Measurements from ENCODE around the gene ETFDH.
"Not testable (repeated sequence)": the region's sequence is repeated elsewhere in the genome, so short reads cannot be mapped to it uniquely, and the experiment has no call there.

Gene ETFDH

DNA sequence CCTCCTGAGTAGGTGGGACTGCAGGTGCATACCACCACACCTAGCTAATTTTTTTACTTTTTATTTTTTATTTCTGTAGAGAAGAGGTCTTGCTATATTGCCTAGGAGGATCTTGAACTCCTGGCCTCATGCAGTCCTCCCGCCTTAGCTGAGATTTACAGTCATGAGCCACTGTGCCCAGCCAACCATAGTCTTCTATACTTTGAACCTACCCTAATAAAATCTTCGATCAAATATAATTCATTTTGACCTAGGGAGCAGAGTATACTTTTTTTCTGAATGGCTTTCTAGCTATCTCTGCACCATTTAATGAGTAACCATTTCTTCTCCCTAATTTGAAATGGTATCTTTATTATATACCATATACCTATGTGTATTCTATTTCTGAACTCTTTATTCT lies 6.7 kb downstream of the ETFDH start:
- DNase-seq (ENCODE audit: low read depth) = no peak

DNA sequence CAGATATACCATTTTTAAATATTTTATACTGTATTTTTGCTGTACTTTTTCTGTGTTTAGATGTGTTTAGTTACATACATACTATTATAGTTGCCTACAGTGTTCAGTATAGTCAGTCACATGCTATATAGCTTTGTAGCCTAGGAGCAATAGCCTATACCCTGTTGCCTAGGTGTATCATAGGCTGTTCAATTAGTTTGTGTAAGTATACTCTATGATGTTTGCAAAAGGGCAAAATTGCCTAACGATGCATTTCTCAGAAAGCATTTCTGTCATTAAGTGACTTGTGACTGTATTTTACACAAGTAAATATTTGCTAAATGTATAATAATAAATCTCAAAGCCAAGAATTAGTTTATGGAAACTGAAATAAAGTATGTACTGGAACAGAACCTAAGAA lies 9.5 kb downstream of the ETFDH start:
- no peak for DNase-seq (ENCODE audit: low read depth)

DNA sequence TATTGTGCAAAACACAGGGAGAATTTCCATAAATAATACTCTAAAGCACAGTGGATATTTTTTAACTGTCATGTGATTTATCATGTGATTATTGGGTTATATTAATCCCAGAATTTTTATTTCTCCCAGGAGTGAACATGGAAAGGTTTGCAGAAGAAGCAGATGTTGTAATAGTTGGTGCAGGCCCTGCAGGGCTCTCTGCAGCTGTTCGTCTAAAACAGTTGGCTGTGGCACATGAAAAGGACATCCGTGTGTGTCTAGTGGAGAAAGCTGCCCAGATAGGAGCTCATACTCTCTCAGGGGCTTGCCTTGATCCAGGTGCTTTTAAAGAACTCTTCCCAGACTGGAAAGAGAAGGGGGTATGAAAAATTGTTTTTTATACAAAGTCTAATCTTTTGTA lies 10.0 kb downstream of the ETFDH start:
- no peak for DNase-seq (ENCODE audit: low read depth)

- DNase-seq (ENCODE audit: low read depth) = no peak
Measured at GRCh38 chr4:158688813-158689212, 16.7 kb downstream of the ETFDH start.

DNA sequence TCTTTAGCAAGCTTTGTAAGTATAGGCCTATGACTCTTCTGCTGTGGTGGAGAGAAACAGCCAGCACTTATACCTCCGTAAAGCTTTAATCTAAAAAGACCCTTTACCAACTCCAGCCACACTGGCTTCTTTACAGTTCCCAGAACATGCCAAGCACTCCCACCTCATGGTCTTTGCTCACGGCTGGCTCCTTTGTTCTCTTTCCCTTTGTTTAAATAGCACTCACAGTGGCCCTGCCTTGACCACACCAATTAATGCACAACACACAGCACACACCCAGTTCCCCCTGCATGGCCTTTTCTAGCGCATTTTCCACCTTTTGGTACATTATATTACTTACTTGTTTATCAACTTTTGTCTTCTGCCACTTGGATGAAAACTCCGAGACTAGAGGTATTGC lies 32.2 kb downstream of the ETFDH start:
- DNase-seq (ENCODE audit: low read depth) = no peak

DNA sequence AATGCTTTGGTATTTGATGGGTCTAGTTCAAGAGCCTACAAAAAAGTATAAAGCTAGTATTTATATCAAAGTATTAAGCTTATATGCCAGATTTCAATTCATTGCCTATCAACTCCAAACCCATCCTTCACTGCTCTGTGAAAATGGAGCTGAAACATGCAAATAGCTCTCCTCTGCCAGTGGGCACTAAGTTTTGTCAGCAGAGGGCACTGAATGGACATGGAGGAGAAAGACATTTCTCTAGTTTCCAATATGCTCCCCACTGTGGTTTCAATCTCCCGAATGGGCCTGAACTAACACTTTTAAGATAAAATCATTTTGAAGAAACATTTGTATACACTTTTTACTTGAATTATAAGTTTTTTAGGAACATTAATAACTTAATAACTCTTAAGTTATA lies 38.7 kb downstream of the ETFDH start:
- no peak for DNase-seq (ENCODE audit: low read depth)

DNA sequence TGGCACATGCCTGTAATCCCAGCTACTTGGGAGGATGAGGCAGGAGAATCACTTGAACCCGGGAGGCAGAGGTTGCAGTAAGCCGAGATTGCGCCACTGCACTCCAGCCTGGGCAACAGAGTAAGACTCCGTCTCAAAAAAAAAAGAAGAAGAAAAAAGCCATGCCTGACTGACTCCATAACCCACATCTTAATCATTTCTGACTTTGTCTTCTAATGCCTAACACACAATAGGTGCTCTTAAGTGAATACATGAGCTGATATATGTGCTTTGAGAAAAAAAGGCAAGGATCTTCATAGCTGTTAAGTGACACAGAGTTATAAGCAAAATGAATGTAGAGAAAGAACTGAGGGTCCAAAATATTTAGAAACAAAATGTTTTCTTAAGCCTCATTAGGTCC lies 40.5 kb downstream of the ETFDH start:
- DNase-seq (ENCODE audit: low read depth) = not testable (repeated sequence)

GRCh38 chr4:158714937-158715336 lies 42.8 kb downstream of the ETFDH start:
- no peak for DNase-seq (ENCODE audit: low read depth)

DNA sequence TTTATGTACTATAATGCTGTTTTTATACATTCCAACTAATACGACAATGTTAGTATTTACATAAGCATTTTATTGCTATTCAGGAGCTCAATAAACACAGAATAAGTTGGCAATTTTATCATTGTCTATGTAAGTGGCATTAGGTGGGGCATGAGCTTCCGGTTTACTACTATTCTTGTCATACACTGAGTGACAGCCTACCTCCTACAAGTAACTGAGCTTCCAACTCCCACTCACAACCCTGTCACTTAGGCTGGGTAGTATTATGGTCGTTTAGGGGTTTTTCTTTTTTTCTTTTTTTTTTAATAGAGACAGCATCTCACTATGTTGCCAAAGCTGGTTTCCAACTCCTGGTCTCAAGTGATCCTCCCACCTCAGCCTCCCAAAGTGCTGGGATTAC lies 43.7 kb downstream of the ETFDH start:
- DNase-seq (ENCODE audit: low read depth) = no peak

DNA sequence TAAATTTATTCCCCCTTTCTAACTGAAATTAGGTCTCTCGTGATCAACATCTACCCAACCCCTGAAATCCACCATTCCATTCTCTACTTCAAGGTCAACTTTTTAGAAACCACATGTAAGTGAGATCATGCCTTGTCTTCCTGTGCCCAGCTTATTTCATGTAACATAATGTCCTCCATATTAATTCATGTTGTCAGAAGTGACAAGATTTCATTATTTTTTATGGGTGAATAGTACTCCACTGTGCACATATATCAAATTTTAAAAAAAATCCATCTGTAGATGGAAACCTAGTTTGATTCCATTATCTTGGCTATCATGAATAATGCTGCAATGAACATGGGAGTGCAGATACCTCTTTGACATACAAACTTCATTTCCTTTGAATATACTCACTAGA lies 49.6 kb downstream of the ETFDH start:
- DNase-seq (ENCODE audit: low read depth) = no peak

- DNase-seq (ENCODE audit: low read depth) = peak; percentile 23
Measured at GRCh38 chr4:158722291-158722916, 50.3 kb downstream of the ETFDH start.

DNA sequence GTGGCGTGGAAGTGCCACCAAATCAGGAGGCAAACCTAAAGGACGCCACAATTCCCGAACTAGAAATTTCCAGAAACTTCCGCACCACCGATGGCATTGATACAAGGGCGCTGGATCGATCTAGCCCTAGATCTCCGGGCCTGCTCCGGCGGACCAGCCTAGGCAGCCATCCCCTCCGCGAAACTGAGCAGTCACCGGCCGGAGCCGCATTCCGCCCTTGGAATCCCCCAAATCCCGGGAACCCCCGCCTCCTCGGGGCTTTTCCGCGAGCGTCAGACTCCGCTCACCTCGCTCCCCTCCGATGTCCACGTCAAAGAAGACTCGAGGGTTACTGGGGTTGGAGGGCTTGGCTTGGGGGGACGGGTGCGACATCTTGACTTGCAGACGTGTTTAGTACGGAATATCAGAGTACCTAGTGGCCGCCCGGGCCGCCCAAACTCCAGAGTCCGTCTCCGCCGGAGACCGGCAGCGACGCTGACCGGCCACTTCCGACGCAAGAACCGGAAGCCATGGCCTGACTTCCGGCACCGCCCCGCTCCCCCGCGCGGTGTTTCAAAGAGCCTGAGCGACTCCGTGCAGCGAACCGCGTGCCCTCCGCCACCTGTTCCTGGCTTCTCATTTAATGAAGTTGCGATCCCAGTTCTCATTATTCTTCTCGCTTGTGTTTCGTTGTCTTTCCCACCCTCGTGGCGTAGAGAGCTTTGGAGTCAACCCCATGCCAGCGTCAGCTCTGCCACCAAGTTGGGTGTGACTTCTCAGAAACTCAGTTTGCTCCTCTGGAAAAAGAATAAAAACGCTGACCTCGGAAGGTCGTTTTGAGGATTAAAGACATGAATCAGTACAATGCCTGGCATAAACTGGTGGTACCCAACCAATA lies 51.1 kb downstream of the ETFDH start, which contains the start of gene PPID:
Gene PPID (minus strand): TSS at position 480 of the 877 bp plus-strand sequence. CDS start 108 bp downstream, at position 372.
- DNase-seq (ENCODE audit: low read depth) = peak; percentile 34

DNA sequence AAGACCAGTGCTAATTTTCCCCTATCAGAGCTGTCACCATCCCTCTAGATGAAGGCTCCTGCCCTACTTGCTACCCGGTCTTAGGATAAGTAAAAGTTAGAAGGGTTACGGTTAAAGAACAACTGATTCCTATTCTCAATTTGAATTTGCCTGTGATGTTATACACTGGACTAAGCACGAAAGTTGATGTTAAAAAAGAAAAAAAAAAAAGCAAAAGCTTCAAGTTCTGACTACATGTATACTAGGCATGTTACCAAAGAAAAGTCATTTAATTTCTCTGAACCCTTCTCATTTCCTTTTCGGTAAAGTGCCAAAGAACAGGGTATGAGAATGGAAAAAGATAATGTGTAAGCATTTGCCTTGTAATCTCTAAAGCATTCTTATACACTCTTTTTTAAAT lies 52.5 kb downstream of the ETFDH start:
- DNase-seq (ENCODE audit: low read depth) = no peak

- no peak for DNase-seq (ENCODE audit: low read depth)
Measured at GRCh38 chr4:158726633-158727032, 54.5 kb downstream of the ETFDH start.

- no peak for DNase-seq (ENCODE audit: low read depth)
Measured at GRCh38 chr4:158728236-158728635, 56.1 kb downstream of the ETFDH start.

DNA sequence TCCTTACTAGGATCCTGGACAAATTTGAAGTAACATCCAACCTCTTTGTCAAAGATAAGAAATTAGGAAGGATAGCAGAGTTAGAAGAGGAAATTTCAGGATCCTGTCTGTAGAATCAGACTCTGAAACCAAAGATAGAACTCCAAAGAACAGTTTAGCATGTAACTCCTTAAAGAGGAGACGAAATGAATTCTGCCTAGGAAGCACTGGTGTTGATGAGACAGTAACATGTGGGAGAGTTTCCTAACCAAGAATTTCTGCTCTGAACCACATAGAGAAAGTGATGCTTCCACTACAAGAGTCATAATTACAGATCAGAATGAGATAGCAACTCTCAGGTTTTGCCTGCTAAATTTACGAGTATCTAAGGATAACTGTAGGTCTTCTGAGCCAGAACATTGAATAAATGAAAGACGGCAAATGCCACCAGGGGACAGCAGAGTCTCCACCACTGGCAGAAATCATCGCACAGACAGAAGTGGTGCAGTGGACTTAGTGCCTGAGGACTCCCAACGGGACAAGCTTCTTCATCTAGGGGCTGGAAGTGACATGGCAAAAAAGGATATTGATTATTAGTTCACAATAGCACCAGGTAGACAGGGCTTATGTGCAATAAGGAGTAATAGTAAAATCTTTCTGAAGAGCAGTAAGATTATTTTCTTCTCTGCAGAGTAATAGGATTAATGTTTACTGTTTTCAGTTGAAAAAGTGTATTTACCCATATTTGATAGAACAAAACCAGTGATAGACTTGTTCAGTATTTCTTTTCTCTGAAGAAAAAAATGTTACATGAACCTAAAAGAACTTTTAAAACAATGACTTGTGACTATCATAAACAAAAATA lies 57.8 kb downstream of the ETFDH start:
- peak; percentile 25 for DNase-seq (ENCODE audit: low read depth)

DNA sequence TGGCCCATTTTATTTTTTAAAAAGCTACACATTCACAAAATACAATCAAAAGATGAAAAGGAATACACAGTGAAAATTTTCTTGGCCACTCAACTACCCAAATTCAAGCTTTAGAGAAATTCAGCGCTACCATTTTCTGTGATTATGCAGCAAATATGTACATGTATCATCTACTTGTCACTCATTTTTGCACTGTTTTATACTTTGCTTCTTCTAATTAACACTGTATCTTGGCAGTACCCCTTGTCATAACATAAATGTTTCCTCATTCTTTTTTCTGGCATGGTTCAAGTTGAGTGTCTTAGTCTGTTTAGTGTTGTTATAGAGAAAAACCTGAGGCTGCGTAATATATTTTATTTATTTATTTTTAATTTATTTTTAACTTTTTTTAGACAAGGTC lies 66.8 kb downstream of the ETFDH start:
- no peak for DNase-seq (ENCODE audit: low read depth)

- DNase-seq (ENCODE audit: low read depth) = no peak
Measured at GRCh38 chr4:158739600-158739999, 67.5 kb downstream of the ETFDH start.

GRCh38 chr4:158741326-158742021 lies 69.4 kb downstream of the ETFDH start:
- DNase-seq (ENCODE audit: low read depth) = no peak

GRCh38 chr4:158746537-158746936 lies 74.4 kb downstream of the ETFDH start:
- DNase-seq (ENCODE audit: low read depth) = not testable (repeated sequence)

DNA sequence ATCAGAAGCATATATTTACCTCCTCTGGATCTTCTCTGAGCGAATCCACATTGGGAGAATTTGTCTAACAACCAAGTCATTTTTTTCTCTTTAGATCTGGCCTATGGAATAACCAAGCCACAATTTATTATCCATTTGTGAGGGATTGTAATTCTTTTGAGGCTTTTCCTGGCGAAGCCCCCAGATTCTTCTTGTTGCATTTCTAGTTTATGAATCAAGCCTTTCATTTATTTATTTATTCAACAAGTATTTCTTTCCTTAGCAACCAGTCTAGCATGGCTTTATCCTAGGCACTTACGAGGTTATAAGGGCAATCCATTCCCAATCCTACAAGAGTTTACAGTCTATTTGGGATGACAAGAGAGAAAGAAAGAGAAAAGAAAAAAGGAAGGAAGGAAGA lies 78.3 kb downstream of the ETFDH start:
- DNase-seq (ENCODE audit: low read depth) = no peak

Measured in HS-5 (cell line).